K562 (cell line): ENCODE data around the gene GRIN2D. TPM values are rescaled to one million over a fixed set of nuclear protein-coding genes. Genes with fewer than 3 reads are reported as not detected.

Source experiments
- JUN ChIP-seq, 2 experiments: sonication (generic) in 1 of 2; formaldehyde crosslinking in 1 of 2; IDR thresholded peaks; 2 replicates each; pipeline versions ENCODE4 v1.6.1 to v1.8.0; 2012 to 2022; ENCODE audit warnings: borderline replicate concordance in 2 of 2, mild to moderate bottlenecking in 2 of 2, improper control_type of control experiment in 1 of 2, low read depth in 1 of 2, low read length in 1 of 2, missing genetic modification reagents in 1 of 2
- PHF8 ChIP-seq: fragments of 200-600 bp; sonication (generic); IDR thresholded peaks from 2 replicates; pipeline ENCODE4 v1.6.1; 2012; ENCODE audit warnings: mixed run types, mild to moderate bottlenecking, inconsistent platforms, low read length, moderate library complexity, borderline replicate concordance
- POU5F1 ChIP-seq: fragments of 150-350 bp; IDR thresholded peaks from 2 replicates; pipeline ENCODE4 v1.6.1; 2014; ENCODE audit warnings: borderline replicate concordance, low read length, low read depth, mild to moderate bottlenecking; ENCODE audit not compliant: partially characterized antibody
- ZNF23 ChIP-seq: fragments of 250-450 bp; sonication (Bioruptor Pico); IDR thresholded peaks from 2 replicates; pipeline ENCODE4 v1.4.0; 2020; ENCODE audit warnings: mild to moderate bottlenecking
- polyA plus RNA-seq, 8 experiments: library from polyadenylated mRNA; depleted of rRNA in 4 of 8; stranded (reverse) in 5 of 8; unstranded in 3 of 8; fragments of >200 nt; fragmentation: Nextera tagmentation in 2 of 8; fragmentation: Illumina TruSeq in 1 of 8; extraction: Ambion mirVana in 2 of 8; extraction: Trizol in 1 of 8; gene quantifications; 2 replicates each; pipeline versions ENCODE4 v1.2.1 to v1.2.3, GENCODE V29; 2011 to 2014; ENCODE audit warnings: inconsistent platforms in 1 of 8, missing spikeins in 1 of 8
- total RNA-seq, 7 experiments: library from RNA; depleted of rRNA in 6 of 7; stranded (reverse); fragments of >200 nt in 6 of 7; fragmentation: Illumina TruSeq in 2 of 7; extraction: Trizol in 2 of 7; gene quantifications; 2 replicates each; pipeline versions ENCODE4 v1.2.1 to v1.2.3, GENCODE V29; 2011 to 2021; ENCODE audit warnings: low replicate concordance in 1 of 7
- TF ChIP-seq, protein P1 (sequence below): fragments of 250-450 bp; sonication (Bioruptor Pico); IDR thresholded peaks from 2 replicates; pipeline ENCODE4 v1.4.0; 2020; ENCODE audit warnings: mild to moderate bottlenecking, moderate library complexity
- TF ChIP-seq, protein P2 (sequence below), 2 experiments: fragments of 450-650 bp in 1 of 2; IDR thresholded peaks; 2 replicates each; pipeline ENCODE4 v1.6.1; 2011 to 2017; ENCODE audit warnings: low read depth in 2 of 2, antibody characterized with exemption in 1 of 2, borderline replicate concordance in 1 of 2, low read length in 1 of 2, mild to moderate bottlenecking in 1 of 2, mixed read lengths in 1 of 2; ENCODE audit not compliant: control insufficient read depth in 1 of 2

Gene GRIN2D
- total and polyA plus RNA-seq, 9 of the 15 experiments (the other 6 are each of a cell fraction or from before 2014, with no cell fraction given), result 0.32 to 31.5 (median 1.8) TPM

DNA sequence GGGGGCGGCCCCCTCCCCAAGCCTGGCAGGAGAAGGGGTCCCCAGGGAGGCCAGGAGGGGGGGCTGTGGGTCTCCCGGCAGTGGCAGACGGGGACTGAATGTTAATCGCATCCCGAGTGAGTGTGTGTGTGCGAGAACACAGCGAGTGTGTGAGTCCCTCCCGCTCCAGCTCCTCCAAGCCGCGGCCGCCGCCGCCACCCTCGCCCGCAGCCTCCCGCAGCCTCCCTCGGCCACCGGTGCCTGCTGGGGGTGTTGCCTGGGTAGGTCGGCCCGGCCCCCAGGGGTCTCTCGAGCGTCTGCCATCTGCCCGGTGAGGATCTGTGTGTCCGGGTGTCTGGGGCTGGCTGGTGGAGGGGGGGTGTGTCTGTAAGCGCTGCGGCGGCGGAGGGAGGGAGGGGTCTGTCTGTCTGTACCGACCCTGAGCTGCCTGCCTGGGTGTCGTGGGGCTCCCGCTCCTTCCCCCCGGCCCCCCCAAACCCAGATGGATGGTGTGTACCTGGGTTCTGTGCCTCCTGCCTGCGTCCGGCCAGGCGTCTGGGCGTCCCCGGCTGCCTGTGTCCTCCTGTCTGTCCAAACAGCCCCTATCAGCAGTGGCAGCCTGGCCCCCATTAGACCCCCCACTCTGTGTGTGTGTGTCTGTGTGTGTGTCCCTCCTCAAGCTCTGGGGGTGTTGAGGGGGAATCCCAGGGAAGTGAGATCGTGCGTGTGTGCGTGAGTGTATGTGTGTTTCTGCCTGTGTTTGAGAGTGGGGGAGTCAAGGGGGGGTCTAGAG is at the start of gene GRIN2D (continued):
- TF ChIP-seq, protein P1, sequence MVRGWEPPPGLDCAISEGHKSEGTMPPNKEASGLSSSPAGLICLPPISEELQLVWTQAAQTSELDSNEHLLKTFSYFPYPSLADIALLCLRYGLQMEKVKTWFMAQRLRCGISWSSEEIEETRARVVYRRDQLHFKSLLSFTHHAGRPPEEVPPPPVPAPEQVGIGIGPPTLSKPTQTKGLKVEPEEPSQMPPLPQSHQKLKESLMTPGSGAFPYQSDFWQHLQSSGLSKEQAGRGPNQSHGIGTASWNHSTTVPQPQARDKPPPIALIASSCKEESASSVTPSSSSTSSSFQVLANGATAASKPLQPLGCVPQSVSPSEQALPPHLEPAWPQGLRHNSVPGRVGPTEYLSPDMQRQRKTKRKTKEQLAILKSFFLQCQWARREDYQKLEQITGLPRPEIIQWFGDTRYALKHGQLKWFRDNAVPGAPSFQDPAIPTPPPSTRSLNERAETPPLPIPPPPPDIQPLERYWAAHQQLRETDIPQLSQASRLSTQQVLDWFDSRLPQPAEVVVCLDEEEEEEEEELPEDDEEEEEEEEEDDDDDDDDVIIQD (CRISPR knock-in tag), result no peak
- TF ChIP-seq, protein P2, sequence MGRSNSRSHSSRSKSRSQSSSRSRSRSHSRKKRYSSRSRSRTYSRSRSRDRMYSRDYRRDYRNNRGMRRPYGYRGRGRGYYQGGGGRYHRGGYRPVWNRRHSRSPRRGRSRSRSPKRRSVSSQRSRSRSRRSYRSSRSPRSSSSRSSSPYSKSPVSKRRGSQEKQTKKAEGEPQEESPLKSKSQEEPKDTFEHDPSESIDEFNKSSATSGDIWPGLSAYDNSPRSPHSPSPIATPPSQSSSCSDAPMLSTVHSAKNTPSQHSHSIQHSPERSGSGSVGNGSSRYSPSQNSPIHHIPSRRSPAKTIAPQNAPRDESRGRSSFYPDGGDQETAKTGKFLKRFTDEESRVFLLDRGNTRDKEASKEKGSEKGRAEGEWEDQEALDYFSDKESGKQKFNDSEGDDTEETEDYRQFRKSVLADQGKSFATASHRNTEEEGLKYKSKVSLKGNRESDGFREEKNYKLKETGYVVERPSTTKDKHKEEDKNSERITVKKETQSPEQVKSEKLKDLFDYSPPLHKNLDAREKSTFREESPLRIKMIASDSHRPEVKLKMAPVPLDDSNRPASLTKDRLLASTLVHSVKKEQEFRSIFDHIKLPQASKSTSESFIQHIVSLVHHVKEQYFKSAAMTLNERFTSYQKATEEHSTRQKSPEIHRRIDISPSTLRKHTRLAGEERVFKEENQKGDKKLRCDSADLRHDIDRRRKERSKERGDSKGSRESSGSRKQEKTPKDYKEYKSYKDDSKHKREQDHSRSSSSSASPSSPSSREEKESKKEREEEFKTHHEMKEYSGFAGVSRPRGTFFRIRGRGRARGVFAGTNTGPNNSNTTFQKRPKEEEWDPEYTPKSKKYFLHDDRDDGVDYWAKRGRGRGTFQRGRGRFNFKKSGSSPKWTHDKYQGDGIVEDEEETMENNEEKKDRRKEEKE (IDR thresholded peaks at IDR 0.05; ENCODE audit: borderline replicate concordance in 1 of 2, control insufficient read depth in 1 of 2, low read depth in 2 of 2, low read length in 1 of 2), result no peak
- TF ChIP-seq POU5F1 (no peak), JUN (IDR thresholded peaks at IDR 0.05; ENCODE audit: borderline replicate concordance, low read depth, low read length) (no peak), JUN (CRISPR knock-in tag; IDR thresholded peaks at IDR 0.05; ENCODE audit: borderline replicate concordance) (no peak), ZNF23 (CRISPR knock-in tag) (no peak), PHF8 (no peak)
